ENCODE measurements around the gene RBM39. TPM values are rescaled to one million over a fixed set of nuclear protein-coding genes. Genes with fewer than 3 reads are reported as not detected.
A peak's percentile ranks its signal among the peaks of the same experiment; 100 is the strongest.

The RBM39 gene
- total and polyA plus RNA-seq, 10 of the 15 experiments (the other 5 are each of a cell fraction or from before 2014, with no cell fraction given): 135 to 280 (median 217) TPM

GRCh38 chr20:35664466-35665206 lies 77.4 kb downstream of the RBM39 start, which contains the start of the genes CPNE1 and RBM12 (continued):
- TF ChIP-seq CTCF (IDR thresholded peaks at IDR 0.05 in 2 of 3, conservative IDR thresholded peaks at IDR 0.05 in 1 of 3; ENCODE audit: control insufficient read depth in 2 of 3, extremely low read depth in 1 of 3, insufficient read depth in 1 of 3, low read depth in 3 of 3, low read length in 3 of 3) (no peak), RAD51 (IDR thresholded peaks at IDR 0.05) (no peak), MTA2 (IDR thresholded peaks at IDR 0.05; ENCODE audit: low read depth) (no peak), NKRF (conservative IDR thresholded peaks at IDR 0.05) (peak; percentile 77), ATF7 (IDR thresholded peaks at IDR 0.05; ENCODE audit: low read depth) (peak; percentile 89), YY1 (IDR thresholded peaks at IDR 0.05; ENCODE audit: low read depth, low read length) (peak; percentile 99), REST (IDR thresholded peaks at IDR 0.05; ENCODE audit: low read depth, low read length) (no peak), LARP7 (IDR thresholded peaks at IDR 0.05) (0 out of 2 replicates have a peak, but pooled peaks have one; percentile 80), MAX (IDR thresholded peaks at IDR 0.05; ENCODE audit: low read depth, low read length) (peak; percentile 84), BHLHE40 (IDR thresholded peaks at IDR 0.05; ENCODE audit: borderline replicate concordance in 1 of 2, low read depth in 2 of 2, low read length in 1 of 2) (peak; percentile 37 to 64; a peak in 2 of 4 replicates), NR2C2 (IDR thresholded peaks at IDR 0.05; ENCODE audit: borderline replicate concordance, control insufficient read depth, insufficient read length, low read depth) (no peak), MYC (IDR thresholded peaks at IDR 0.05; ENCODE audit: insufficient read depth, insufficient read length, insufficient replicate concordance, low read length, severe bottlenecking) (peak; percentile 27), PRDM15 (CRISPR knock-in tag; IDR thresholded peaks at IDR 0.05) (no peak), ATF3 (IDR thresholded peaks at IDR 0.05; ENCODE audit: borderline replicate concordance, extremely low read depth, low read depth, low read length) (no peak), HDGF (IDR thresholded peaks at IDR 0.05) (no peak), IKZF2 (IDR thresholded peaks at IDR 0.05) (no peak)

All from GM12878 (cell line).